Hepatocyte (in vitro differentiated cells): Measurements from ENCODE around the gene ST8SIA3.

ENCODE experiments used
- CTCF ChIP-seq: fragments of 200-600 bp; sonication (generic); IDR thresholded peaks from 2 replicates; pipeline ENCODE4 v1.5.1; 2016; ENCODE audit warnings: antibody characterized with exemption, mild to moderate bottlenecking; ENCODE audit not compliant: poor library complexity
- EZH2 ChIP-seq: fragments of 200-600 bp; sonication (generic); IDR thresholded peaks from 2 replicates; pipeline ENCODE4 v1.6.1; 2016; ENCODE audit warnings: antibody characterized with exemption, mild to moderate bottlenecking, borderline replicate concordance

- TF ChIP-seq EZH2 (no peak), CTCF (no peak)
Measured at GRCh38 chr18:57336343-57336742, 16.0 kb upstream of the ST8SIA3 start.
